Fibroblast of lung (primary cell): ENCODE data around the gene PLB1. TPM values are rescaled to one million over a fixed set of nuclear protein-coding genes. Genes with fewer than 3 reads are reported as not detected.

Source experiments
- DNase-seq, 2 donors: peaks; one replicate each; pipeline versions ENCODE4 v3.0.0 to v3.0.0-alpha.2; 2010; ENCODE audit warnings: low read depth in 2 of 2
- H2AFZ ChIP-seq: 2 replicates; pipeline ENCODE4 v1.5.1; 2012; ENCODE audit warnings: low read length, control low read depth, inconsistent platforms
- H3K27ac ChIP-seq: 2 replicates; pipeline ENCODE4 v1.5.1; 2011; ENCODE audit warnings: low read length, control low read depth; ENCODE audit not compliant: insufficient read depth
- H3K27me3 ChIP-seq: 2 replicates; pipeline ENCODE4 v1.5.1; 2011; ENCODE audit warnings: mild to moderate bottlenecking, low read length; ENCODE audit not compliant: control insufficient read depth, insufficient read depth
- H3K36me3 ChIP-seq: 2 replicates; pipeline ENCODE4 v1.5.1; 2011; ENCODE audit warnings: low read length; ENCODE audit not compliant: control insufficient read depth, insufficient read depth
- H3K4me1 ChIP-seq: 2 replicates; pipeline ENCODE4 v1.5.1; 2011; ENCODE audit warnings: low read length; ENCODE audit not compliant: control insufficient read depth, insufficient read depth; ENCODE audit errors: extremely low read depth
- H3K4me2 ChIP-seq: 2 replicates; pipeline ENCODE4 v1.5.1; 2011; ENCODE audit warnings: low read length, control low read depth; ENCODE audit not compliant: insufficient read depth; ENCODE audit errors: extremely low read depth
- H3K4me3 ChIP-seq, 4 experiments: fragments of 200-600 bp in 1 of 4; sonication (generic) in 1 of 4; replicated peaks in 1 of 4; 2 replicates each; pipeline ENCODE4 v1.5.1; 2011 to 2016; ENCODE audit warnings: low read length in 4 of 4, low read depth in 3 of 4, mild to moderate bottlenecking in 3 of 4, control low read depth in 2 of 4, inconsistent platforms in 1 of 4, mixed read lengths in 1 of 4; ENCODE audit not compliant: insufficient read depth in 1 of 4; ENCODE audit errors: control extremely low read depth in 1 of 4
- H3K79me2 ChIP-seq: 2 replicates; pipeline ENCODE4 v1.5.1; 2012; ENCODE audit warnings: mild to moderate bottlenecking, low read length, inconsistent platforms; ENCODE audit not compliant: control insufficient read depth, insufficient read depth
- H3K9ac ChIP-seq: 2 replicates; pipeline ENCODE4 v1.5.1; 2011; ENCODE audit warnings: mild to moderate bottlenecking, low read length, control low read depth; ENCODE audit not compliant: insufficient read depth
- H3K9me3 ChIP-seq: 2 replicates; pipeline ENCODE4 v1.5.1; 2012; ENCODE audit warnings: low read depth, low read length; ENCODE audit not compliant: control insufficient read depth, insufficient read depth
- H4K20me1 ChIP-seq: 2 replicates; pipeline ENCODE4 v1.5.1; 2011; ENCODE audit warnings: low read length; ENCODE audit not compliant: control insufficient read depth, insufficient read depth; ENCODE audit errors: extremely low read depth
- EZH2 ChIP-seq: IDR thresholded peaks from 2 replicates; pipeline ENCODE4 v1.5.1; 2012; ENCODE audit warnings: low read length, control low read depth, mild to moderate bottlenecking; ENCODE audit errors: missing control alignments
- polyA plus RNA-seq, 2 donors: library from polyadenylated mRNA; depleted of rRNA in 1 of 2; stranded (reverse) in 1 of 2; unstranded in 1 of 2; fragments of >200 nt; gene quantifications; 2 replicates each; pipeline ENCODE4 v1.2.1, GENCODE V29; 2011 to 2012; ENCODE audit warnings: missing spikeins in 1 of 2
- total RNA-seq: library from RNA; depleted of rRNA; stranded (reverse); fragments of >200 nt; gene quantifications from 2 replicates; pipeline ENCODE4 v1.2.1, GENCODE V29; 2014
- TF ChIP-seq, protein P1 (sequence below), 2 donors: IDR thresholded peaks in 1 of 2; conservative IDR thresholded peaks in 1 of 2; 1 replicate in 1 of 2; 2 replicates in 1 of 2; pipeline ENCODE4 v1.5.1; 2011 to 2012; ENCODE audit warnings: low read length in 2 of 2, control low read depth in 1 of 2, inconsistent platforms in 1 of 2, low read depth in 1 of 2, mild to moderate bottlenecking in 1 of 2

The PLB1 gene
- total and polyA plus RNA-seq, 2 donors (not counting 1 experiment from before 2014, with no cell fraction given), result 0.70 to 1.8 TPM

DNA sequence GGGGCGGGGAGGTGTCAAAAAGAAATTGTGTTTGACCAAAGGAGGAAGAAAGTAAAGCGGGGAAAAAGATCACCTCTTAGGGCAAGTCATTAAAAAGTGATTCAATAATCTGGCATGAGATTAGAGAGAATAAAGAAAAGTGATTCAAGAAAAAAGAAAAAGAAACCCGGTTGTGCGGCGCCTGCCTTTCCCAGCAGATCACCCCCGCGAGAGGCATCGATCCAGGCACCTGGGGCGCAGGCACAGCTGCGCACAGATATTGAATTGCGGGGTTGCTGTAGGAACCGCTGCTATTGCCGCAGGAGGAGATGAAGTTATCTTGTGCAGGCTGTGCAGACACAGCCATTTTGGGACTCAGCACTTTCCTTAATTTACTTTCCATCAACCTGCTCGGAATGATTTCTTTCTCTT is 71.2 kb downstream of the PLB1 start:
- Histone ChIP-seq H3K27me3 (no peaks in the 10 kb centered on the region), H4K20me1 (no peaks in the 10 kb centered on the region), H3K9me3 (no peaks in the 10 kb centered on the region), H3K36me3 (no peaks in the 10 kb centered on the region), H2AFZ (peak overlapping the region; percentile 95), H3K27ac (peak overlapping the region; percentile 34), H3K4me2 (peak overlapping the region; percentile 88), H3K79me2 (no peaks in the 10 kb centered on the region), H3K9ac (peak overlapping the region; percentile 48), H3K4me1 (peaks cover 4% of the 10 kb centered on the region), H3K4me3 (peak overlapping the region; percentile 61 to 72 (median 68))
- DNase-seq, result no peak
- no peak for TF ChIP-seq EZH2
- TF ChIP-seq, protein P1, sequence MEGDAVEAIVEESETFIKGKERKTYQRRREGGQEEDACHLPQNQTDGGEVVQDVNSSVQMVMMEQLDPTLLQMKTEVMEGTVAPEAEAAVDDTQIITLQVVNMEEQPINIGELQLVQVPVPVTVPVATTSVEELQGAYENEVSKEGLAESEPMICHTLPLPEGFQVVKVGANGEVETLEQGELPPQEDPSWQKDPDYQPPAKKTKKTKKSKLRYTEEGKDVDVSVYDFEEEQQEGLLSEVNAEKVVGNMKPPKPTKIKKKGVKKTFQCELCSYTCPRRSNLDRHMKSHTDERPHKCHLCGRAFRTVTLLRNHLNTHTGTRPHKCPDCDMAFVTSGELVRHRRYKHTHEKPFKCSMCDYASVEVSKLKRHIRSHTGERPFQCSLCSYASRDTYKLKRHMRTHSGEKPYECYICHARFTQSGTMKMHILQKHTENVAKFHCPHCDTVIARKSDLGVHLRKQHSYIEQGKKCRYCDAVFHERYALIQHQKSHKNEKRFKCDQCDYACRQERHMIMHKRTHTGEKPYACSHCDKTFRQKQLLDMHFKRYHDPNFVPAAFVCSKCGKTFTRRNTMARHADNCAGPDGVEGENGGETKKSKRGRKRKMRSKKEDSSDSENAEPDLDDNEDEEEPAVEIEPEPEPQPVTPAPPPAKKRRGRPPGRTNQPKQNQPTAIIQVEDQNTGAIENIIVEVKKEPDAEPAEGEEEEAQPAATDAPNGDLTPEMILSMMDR (conservative IDR thresholded peaks at IDR 0.05 in 1 of 2, IDR thresholded peaks at IDR 0.05 in 1 of 2; ENCODE audit: low read depth in 1 of 2, low read length in 2 of 2), result no peak

DNA sequence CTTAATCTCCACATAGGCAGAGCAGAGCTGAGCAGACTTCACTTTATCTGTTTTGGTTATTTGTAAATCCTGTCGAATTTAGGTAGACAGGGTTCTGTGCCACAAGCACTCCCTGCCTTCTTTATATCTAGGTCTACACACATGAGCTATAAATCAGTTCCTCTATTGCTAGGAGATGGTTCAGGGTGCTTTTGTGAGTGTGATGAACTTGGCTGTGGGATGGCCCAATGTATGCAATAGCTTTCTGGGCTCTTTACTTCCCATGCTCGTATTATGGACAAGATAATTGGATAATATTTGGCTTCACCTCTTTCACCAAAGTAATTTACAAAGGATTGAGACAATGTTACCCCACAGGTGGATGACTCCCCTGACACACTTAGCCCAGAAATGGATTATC is 72.2 kb downstream of the PLB1 start:
- peaks cover 4% of the 10 kb centered on the region for H3K4me1 ChIP-seq
- no peak overlapping the region for H3K4me3 ChIP-seq
- no peak overlapping the region for H3K4me2 ChIP-seq
- TF ChIP-seq, protein P1 (conservative IDR thresholded peaks at IDR 0.05 in 1 of 2, IDR thresholded peaks at IDR 0.05 in 1 of 2; ENCODE audit: low read depth in 1 of 2, low read length in 2 of 2), result no peak
- TF ChIP-seq EZH2, result no peak
- no peak overlapping the region for H3K27ac ChIP-seq
- no peak for DNase-seq
- no peaks in the 10 kb centered on the region for H3K27me3 ChIP-seq
- H4K20me1 ChIP-seq, result no peaks in the 10 kb centered on the region
- H2AFZ ChIP-seq, result no peak overlapping the region
- no peaks in the 10 kb centered on the region for H3K9me3 ChIP-seq
- H3K9ac ChIP-seq, result no peak overlapping the region
- H3K79me2 ChIP-seq, result no peaks in the 10 kb centered on the region
- no peaks in the 10 kb centered on the region for H3K36me3 ChIP-seq

DNA sequence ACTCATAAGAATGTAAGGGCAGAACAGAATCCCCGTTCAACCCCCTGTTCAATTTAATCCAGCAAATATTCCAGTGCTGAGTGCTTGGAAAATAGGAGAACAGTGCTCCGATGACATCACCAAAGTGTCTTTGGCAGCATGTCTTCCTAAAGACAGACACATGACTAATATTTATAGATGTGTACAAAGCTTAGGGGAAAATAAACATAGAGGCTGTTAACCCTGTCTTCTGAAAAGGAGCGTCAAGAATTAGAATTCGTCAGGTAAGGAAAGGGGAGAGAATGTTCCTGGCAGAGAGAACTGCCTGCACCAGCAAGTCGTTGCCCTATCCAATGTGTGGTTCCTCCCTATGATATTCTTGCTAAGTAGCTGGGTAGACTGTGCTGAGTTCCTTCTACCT is 72.7 kb downstream of the PLB1 start:
- peak in 1 of 2 donors; percentile 11 for DNase-seq
- no peak for TF ChIP-seq EZH2
- TF ChIP-seq, protein P1 (conservative IDR thresholded peaks at IDR 0.05 in 1 of 2, IDR thresholded peaks at IDR 0.05 in 1 of 2; ENCODE audit: low read depth in 1 of 2, low read length in 2 of 2), result no peak

More for the DNA sequence above, 72.7 kb downstream of the PLB1 start:
- Histone ChIP-seq H3K27ac (no peak overlapping the region), H4K20me1 (no peaks in the 10 kb centered on the region), H3K27me3 (no peaks in the 10 kb centered on the region), H3K9me3 (no peaks in the 10 kb centered on the region), H3K79me2 (no peaks in the 10 kb centered on the region), H3K4me2 (no peak overlapping the region), H2AFZ (no peak overlapping the region), H3K9ac (no peak overlapping the region), H3K36me3 (no peaks in the 10 kb centered on the region), H3K4me3 (no peak overlapping the region), H3K4me1 (peaks cover 4% of the 10 kb centered on the region)
